HG03280 (cell line): Measurements from ENCODE around the gene CCDC38.

ENCODE experiments used
- ATAC-seq: cut with Tn5 transposase; IDR thresholded peaks from one replicate; pipeline ENCODE4 v1.9.1; 2021; ENCODE audit warnings: mild to moderate bottlenecking, moderate library complexity; ENCODE audit not compliant: unreplicated experiment

Gene CCDC38

GRCh38 chr12:95837240-95838038 lies 105.0 kb downstream of the CCDC38 start:
- ATAC-seq = no peak

GRCh38 chr12:95836630-95837239 lies 105.7 kb downstream of the CCDC38 start:
- ATAC-seq = no peak

DNA sequence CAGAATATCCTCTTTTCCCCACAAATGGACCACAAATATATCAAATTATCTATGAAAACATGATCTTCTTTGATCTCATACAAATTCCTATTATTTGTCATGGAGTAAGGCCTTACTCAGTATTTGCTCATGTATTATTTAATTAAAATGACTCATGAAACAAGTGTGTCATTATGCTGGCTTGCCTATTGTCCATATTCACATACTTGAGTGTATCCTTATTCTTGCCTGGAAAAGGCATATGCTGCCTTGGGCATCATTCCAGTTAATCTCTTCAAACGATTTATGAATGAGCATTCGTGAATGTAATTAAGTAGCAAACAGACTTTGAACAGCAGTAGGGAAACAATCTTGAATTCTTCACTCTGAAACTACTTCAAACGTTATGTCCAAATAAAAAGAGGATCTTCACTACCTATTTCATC lies 106.2 kb downstream of the CCDC38 start:
- no peak for ATAC-seq

DNA sequence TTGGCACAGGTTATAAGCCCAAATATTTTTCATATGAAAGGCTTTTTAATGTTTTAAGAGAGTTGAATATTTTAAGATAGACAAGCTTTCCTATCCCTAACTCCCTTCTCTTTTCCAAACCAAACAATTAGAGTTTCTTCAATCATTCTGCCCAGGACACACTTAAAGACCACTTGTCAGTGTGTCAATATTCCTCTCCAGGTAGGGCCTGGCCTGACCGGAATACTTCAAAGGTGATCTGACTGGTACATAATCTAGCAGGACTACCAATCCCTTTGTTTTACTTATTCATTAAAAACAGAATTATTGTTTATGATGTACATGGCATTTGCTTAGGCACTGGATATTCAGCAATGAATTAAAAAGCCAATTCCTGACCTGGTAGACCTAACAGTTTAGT lies 107.8 kb downstream of the CCDC38 start:
- no peak for ATAC-seq

GRCh38 chr12:95830335-95831089 lies 111.9 kb downstream of the CCDC38 start:
- ATAC-seq = no peak

DNA sequence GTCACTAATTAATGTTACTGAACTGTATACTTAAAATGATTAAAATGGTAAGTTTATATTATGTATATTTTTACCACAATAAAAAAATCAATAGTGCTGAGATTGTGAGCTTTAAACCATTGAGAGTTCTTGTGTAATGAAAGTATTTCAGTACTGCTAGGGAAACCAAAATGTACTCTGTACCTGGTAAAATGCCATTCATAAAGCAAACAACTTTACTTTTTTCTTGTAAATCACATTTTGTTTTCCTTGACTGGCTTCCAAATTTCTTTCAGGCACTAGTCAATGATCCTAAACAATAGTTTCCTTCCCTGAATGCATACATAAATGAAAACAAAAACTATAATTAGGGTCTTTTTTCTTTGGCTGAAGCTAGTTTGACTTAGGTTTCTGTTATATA lies 113.0 kb downstream of the CCDC38 start:
- ATAC-seq = no peak

DNA sequence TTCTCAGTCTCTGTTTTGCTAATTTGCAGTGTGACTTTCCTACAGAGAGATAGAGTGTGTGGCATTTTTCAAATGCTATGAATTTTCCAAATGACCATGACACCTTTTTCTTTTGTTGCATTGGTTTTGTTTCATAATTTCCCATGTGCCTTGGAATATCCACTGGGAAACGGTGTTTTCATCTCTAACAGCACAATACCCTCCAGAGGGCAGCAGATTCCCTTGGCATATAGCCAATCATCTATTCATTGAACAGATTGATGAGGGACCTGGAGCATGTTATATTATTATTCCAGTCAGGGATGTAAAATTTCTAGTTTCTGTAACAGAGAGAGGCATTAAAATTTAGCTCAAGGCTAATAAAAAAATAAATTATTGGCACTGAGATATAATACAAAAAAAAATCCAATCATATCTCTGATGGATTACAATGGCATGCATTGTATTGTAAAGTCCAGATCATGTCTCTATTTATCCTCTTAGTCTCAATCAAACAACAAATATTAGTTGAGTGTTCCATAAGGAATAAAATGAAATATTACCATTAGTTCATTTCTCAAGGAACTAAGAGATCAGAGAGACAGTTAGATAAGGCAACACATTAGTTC lies 122.2 kb downstream of the CCDC38 start:
- ATAC-seq = no peak
